HT-29 (cell line): ENCODE data around the gene SYNDIG1L. TPM values are rescaled to one million over a fixed set of nuclear protein-coding genes. Genes with fewer than 3 reads are reported as not detected.

ENCODE experiments used
- DNase-seq: peaks from one replicate; pipeline ENCODE4 v3.0.0-alpha.2; 2015; ENCODE audit warnings: low spot score
- total RNA-seq: library from RNA; depleted of rRNA; stranded (reverse); fragments of >200 nt; shearing (Covaris generic); gene quantifications from 2 replicates; pipeline ENCODE4 v1.2.3, GENCODE V29; 2014; rRNA removed

Gene SYNDIG1L
- total RNA-seq, result not detected in 2 replicates

DNA sequence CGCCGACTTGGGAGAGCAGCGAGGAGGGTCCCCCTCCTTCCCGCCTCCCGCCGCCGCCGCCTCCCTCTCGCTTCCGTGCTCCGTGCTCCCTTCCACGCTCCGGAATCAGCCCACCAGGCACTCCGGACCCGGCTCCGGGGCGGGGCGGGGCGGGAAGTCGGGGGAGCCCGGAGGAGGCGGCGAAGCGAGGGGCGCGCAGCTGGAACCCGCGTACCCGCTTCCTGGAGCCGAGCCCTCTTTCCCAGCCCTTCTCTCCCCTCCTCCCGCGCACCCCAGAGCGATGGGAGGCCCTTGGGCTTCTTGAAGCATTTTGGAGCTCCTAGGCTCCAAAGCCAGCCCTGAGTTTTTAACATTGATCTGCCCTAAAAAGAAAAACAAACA lies at the start of gene SYNDIG1L:
Gene SYNDIG1L, minus strand, starts transcription at position 9 of the 381 bp plus-strand sequence. CDS start 16,466 bp downstream, outside the sequence.
- DNase-seq, result no peak

DNA sequence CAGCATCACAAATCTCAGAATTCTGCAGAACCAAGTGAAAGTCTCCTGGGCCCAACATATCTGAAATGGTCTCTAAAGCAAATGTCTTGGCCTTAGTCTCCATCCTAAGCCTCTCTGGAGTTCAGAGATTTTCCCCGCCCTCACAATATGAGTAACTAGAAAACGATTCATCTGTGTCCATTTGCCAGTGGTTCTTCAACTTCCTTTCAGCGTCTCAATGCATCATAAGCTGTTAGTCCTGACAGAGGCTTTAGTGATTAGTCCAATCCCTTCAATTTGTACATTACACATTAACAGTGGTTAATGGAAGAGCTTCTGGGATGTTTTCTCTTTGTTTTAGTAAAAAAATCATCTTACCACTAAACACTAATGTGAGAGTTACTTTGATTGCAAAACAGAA lies 49.7 kb upstream of the SYNDIG1L start:
- DNase-seq, result no peak

DNA sequence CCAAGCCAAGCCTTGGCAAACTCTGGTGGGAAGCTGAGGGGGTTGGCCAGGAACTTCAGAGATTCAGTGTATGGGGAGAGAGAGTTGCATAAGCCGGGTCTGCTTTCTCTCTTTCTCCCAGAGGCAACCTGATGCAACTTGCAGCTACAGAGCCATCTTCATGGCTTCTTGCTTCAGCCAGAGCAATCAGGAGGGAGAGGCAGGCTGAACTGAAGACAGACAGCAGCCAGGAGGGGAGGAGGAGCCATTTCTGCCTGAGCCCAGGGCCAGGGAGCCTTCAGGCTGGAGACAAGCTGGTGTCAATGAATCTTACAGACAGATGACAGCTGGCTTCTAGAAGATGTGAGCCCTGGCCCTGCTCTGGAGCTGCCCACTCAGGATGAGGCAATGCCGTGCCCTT lies 48.4 kb upstream of the SYNDIG1L start:
- no peak for DNase-seq

DNA sequence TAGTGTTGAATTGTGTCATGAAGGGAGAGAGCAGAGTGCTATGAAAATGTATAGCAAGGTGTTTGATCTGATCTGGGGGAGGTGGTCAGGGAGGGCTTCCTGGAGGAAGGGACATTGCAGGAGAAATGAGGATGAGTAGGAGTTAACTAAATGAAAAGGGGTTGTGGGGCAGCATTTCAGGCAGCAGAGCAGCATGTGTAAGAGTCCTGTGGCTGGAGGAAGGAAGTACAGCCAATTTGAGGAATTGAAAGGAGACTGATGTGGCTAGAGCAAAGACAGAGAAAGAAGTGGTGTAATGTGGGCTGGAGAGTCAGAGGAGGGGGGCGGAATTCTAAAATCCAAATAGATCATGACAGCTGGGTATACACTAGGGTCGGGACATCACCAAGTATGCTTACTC lies 46.6 kb upstream of the SYNDIG1L start:
- DNase-seq, result no peak

DNA sequence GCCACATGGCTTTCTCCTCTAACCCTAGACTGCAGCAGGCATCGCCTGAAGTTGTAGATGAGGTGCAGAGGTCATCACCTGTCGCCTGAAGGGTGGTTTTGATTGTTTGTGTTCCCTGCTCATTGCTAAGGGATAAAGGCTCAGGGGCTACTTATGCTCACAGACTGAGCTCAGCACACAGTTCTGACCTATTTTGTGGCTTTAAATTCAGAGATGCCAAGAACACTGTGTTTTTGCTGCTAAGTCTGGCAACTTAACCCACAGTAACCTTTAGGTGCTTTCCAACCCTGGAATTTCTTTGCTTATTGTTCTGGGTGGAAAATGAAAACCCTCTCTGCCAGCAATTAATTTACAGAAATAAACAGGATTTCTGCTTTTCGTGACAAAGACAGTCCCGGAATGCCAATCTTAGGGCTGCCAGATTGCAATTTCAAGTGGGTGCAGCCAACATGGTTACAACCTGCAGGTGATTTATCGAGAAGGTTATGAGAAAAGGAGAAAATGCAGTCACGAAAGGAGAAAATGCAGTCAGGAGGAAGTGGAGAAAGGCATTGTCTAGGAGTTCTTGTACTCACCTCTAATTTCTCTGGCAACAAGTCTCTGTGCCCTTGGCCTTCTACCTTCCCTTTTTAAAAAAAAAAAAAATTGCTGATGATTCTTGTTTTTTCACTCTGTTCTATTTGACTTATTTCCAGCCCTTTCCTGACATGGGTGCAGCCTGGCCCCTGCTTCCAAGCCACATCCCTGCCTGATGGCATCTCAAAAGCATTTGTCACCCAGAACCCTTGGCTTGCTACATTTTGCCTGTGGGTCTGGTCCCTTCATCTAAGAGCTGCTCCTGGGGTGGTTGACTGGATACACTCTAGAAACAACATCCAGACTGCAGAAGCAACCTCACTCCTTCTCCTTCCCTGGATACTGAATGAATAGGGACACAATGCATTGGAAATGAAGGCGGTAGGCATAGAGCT lies 43.8 kb upstream of the SYNDIG1L start:
- DNase-seq, result no peak

DNA sequence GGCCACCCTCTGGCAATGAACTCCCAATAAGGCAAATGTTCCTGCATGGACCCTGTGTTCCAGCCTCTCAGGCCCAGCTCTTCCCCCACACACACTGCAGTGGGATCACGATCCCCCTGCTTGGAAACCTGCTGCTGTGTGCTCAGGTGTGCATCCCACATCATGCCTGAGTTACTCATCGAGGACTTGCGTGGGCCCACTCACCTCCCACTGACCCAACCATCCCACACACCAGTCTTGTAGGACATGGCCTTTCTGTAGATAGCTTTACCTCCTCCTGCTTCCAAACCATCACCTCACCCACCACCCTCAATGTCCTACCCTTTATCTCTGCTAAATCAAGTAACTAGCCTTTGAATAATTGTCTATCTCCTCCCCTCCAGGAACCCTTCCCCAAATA lies 42.5 kb upstream of the SYNDIG1L start:
- DNase-seq, result no peak

DNA sequence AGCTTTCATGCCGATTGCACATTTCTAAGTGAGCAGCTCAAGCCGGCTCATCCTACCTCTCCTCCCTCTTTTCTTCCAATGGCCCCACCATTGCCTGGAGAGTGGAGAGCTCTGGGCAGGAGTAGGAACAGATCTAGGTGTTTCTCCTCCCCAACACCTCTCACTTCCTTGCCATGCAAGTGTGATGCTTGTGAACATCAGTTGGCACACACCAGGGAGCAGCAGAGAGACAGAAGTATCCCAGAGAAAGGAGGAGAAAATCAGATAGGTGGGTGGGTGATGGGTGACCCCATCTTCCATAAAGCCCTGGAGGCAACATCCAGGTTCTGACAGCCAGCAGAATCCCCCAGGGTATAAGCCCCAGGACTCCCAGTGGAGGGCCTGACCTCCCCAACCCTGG lies 39.3 kb upstream of the SYNDIG1L start:
- DNase-seq, result no peak

DNA sequence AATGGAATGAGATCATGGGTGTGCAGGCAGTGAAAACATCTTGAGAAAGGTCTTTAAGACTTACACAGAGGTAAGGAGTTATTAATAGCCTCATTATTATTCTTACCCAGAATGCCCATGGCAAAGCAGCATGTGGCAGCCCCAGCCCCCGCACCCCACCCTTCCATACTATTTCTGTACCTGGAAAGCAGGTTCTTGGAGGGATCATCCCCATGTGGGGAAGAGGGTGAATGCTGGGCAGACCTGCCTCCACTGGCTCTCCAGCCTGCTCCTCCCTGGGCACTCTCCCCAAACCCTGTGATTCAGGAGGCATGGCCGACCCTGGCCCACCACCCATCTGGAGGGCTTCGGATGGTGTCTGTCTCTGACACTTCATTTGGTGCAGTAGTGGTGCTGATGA lies 38.8 kb upstream of the SYNDIG1L start:
- no peak for DNase-seq

DNA sequence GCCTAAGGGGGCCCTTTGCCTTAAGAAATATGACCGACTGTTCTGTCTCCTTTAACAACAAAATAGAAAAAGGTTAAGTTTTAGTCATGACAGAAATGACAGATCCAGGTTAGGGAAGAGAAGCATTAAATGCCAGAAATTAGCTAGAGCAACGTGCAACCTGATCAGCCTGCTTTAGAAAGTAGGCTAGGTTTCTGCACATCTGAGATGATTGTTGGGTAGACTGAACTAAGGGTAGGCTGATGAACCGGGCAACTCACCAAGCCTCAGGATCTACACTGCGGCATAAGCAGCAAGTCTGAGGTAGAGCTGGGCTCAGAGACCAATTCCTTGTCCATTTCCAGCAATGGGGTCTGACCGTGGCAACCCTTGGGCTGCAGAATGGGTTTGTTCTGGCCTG lies 37.7 kb upstream of the SYNDIG1L start:
- no peak for DNase-seq

DNA sequence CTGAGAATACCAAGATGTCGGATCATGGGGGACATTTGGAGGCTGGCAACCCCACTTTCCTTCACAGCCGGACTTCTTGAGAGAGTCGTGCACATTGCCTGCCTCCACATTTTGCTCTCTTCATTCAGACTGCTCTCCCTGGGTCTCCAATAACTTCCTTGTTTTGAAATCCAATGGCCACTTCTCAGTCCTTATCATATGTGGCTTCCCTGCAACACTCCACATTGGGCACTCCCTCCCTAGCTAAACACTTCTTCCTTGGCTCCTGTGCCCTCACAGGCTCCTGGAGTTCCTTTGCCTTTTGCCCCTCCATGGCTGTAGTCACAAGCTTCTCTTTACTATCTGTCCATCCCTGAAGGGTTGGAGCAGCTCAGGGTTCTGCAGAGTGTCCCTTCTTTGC lies 37.0 kb upstream of the SYNDIG1L start:
- DNase-seq, result no peak

DNA sequence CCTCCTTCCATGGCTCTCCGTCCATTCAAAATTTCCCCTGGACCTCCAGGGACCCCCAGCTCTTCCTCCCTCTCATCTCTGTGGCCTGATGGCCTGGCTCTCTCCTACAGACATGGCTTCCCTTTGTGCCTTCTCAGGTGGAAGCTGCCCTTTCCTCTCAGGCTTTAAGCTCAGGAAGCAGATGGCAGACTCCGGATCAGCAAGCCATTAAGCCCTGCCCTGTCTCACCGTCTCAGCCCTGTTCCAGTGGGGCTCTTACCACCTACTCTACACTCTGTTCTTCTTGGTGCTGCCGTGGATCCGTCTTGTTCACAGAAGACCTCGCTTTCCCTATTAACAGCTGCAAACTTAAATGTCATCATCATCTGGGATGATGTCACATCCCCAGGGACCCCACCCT lies 34.0 kb upstream of the SYNDIG1L start:
- no peak for DNase-seq

DNA sequence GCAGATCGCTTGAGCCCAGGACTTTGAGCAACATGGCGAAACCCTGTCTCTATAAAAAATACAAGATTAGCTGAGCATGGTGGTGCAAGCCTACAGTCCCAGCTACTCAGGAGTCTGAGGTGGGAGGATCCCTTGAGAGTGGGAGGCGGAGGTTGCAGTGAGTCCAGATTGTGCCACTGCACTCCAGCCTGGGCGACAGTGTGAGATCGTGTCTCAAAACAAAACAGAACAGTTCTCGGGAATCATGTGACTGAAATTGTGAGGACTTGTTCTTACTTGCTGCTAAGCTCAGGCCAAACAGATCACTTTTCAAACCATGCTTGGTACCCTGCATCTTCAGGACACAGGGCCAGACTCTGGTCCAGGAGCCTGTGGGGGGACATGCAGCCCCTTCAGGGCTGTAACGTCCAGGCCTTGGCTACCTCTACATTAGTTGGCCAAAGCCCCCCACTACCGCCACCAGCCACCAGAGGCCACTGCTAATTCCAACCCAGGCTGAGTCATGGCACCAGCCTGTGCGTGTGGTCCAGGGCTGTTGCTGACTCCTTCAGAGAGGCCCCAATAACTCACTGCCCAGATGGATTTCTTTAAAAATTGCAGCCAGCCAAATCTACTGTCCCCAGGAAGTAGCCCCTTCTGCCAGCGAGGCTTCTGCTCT lies 33.4 kb upstream of the SYNDIG1L start:
- DNase-seq, result peak; percentile 25

DNA sequence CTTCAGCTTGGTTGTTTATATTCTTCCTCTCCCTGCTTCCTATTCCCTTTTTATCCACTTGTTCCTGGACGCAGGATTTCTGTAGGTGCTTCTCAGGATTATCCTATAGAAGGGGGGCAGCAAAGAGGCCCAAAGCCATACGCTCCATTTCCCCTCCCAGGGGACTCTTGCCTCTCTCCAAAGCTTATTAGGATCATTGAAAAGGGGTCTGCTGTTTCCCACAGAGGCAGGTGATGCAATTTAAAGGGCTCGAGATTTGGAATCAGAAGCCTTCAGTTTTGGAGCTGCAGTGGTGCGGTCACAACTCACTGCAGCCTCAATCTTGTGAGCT lies 31.5 kb upstream of the SYNDIG1L start:
- DNase-seq, result no peak

DNA sequence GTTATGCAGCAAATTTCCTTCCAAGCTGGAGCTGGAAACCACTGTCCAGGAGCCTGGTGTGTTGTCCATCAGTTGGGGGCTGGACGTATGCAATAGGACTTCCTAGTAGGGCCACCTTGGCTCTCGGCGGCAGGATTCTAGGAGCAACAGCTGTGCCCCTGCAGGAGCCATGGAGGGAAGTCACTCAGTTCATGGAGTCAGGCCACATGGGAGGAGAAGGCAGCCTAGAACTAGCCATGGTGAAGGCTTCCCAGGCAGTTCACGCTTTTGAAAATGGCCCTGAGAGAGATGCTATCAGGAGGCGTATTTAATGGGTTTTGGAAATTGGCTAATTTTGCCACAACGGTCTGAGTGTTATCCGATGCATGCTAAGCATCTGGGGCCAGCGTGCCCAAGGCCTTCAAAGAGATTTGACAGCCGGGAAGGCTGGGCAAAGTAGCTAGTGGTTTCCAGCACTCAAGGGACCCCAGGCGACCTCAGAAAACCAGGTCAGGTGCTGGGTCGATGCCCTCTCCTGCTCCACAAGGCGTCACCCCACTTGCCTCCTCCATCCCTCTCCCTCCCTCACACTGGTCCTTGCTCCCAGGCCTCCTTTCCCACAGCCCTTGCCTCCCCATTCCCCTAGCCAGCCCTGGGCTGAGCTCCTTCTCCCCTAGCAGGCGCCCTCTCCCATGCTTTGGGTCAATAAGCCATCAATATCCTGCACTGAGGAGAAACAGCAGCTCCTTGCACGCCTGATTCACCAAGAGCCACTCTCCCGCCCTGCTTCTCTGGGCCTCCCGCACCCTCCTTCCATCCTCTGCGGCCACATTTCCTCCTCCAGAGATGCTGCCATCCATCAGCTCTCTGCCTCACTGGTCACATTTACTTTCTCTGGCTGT lies 30.9 kb upstream of the SYNDIG1L start:
- no peak for DNase-seq

DNA sequence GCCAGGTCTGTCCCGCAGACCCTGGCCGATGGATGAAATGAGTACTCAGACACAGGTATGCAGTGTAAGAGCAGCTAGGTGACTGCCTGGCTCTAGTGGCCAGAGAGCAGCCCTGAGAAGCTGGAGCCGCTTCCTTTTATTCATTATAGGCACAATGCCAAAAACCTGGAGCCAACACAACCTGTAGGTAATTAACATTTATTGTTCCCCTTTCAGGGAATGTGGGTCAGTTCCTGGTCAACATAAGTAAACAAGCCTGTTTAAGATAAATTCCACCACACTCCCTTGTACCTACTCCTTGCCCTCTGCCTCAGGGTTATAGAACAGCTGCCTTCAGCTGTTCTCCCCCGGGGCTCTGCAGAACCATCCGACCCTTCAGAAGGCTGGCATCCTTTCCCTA lies 28.4 kb upstream of the SYNDIG1L start:
- DNase-seq, result peak; percentile 53

DNA sequence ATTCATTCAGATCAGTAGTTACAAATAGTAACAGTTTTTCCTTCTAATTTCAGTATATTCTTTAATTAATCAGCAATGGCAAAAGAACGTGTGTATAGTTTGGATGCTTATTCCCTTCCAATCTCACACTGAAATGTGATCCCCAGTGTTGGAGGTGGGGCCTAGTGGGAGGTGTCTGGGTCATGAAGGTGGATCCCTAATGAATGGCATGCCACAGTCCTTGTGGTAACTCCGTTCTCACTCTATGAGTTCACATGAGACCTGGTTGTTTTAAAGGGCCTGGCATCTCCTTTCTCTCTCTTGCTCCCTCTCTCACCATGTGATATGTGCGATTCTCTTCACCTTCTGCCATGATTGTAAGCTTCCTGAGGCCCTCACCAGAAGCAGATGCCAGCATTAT lies 18.9 kb upstream of the SYNDIG1L start:
- no peak for DNase-seq

DNA sequence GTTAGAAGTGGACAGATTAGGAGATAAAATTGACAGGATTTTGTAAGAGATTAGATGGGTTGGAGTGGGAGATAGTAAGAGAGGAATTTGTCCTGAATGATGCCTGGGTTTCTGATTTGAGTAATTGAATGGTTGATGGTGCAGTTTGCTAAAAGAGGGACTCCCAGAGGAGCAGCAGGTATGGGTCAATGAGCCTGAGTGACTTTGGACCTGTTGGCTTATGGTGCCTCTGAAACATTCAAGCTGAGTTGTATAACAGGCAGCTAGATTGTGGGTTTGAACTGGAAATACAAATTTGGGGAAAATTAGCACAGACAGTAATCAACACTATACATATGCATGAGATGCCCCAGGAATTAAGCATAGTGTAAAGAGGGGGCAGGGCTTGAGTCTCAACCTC lies 16.7 kb upstream of the SYNDIG1L start:
- DNase-seq, result no peak

DNA sequence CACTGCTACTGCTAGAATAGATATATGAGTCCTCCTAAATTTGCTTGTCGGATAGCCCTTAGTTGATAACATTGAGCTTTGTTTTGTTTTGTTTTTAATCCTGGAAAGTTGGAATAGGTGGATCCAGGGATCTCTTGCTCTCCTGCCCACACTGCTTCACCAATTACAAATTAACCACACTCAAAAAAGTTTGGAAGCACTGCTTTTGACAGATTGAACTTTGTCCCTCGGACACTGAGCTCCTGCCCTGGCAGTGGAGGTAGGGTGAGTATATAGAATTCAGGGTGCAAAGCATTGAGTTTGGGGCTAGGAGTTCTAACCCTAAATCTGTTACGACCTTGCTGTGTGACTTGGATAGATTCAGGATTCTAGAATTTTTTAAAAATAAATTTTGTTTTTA lies 15.1 kb upstream of the SYNDIG1L start:
- DNase-seq, result no peak

DNA sequence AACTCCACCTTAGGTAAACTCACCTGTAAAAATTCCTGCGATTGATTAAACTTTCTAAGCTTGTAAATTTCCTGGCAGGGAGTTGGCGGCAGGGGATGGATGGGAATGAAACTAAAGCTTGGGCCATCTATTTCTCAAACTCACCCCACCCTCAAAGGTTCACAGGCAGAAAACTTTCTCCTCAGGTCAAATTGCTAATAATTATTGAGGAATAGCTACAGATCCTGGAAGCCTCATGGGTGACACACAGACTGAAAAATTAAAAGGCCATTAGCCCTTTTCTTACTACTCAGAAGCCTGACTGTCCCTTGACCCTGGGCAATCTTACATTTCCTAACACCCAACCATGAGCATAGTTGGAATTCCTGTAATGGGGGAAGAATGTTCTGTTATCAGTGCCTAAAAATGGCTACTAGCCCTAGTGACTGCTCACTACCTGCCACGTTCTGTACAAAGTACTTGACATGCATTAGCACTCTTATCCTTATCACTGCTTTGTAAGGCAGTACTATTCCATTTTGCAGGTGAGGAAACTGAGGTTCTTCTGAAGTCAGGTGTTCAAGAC lies 12.4 kb upstream of the SYNDIG1L start:
- no peak for DNase-seq

DNA sequence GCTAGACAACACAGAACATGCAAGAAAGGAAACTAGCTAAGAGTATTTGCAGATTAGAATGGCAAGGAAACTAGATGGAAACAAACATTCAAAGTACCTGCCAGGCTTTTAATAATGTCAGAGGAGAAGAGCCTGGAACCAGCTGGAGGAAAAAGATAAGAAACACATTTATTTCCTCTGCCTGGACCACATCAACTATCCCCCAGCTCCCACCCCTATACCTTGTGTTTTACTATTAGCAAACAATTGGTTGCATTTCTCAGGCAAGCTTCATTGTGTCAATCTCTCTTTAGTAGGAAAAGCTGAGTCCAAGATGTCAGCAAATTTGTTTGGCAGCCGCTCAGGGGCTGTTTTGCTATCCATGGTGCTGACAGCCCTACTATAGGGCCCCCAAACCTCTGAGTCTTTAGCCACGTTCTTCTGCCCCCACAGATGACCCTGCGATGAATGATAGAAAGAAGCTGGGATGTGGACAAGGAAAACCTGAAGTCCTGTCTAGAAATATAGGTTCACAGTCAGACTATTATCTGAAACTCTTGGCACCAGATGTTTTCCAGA lies 11.6 kb upstream of the SYNDIG1L start:
- no peak for DNase-seq

DNA sequence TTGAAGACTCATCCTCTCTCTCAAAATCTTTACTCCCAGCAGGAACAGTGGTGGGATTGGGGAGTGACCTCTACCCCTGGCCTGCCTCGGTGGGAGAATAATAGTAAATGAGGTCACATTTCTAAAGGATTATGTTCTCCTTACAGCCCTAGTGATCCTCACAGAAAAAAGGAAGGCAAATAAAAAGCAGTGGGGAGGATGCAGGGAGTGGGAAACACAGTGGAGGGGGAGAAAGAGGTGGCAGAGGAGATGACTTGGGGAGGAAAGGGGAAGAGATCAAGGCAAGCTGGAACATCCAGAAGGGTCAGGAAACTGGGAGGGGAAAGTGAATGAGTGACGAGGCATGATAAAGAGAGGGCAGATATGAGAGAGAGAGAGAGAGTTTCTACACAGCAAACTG lies 8.3 kb upstream of the SYNDIG1L start:
- DNase-seq, result no peak
